Esophagus mucosa (tissue), 1 donor: Measurements from ENCODE around the gene YEATS2. TPM values are rescaled to one million over a fixed set of nuclear protein-coding genes. Genes with fewer than 3 reads are reported as not detected.
A peak's percentile ranks its signal among the peaks of the same experiment; 100 is the strongest.

ENCODE experiments used
- ATAC-seq: fragments of 200-7000 bp; cut with Tn5 transposase; one replicate; pipeline ENCODE4 v1.9.1; 2020
- total RNA-seq: library from RNA; stranded (reverse); gene quantifications from one replicate; pipeline ENCODE4 v1.2.4, GENCODE V29; 2023
- donor health status: DM: yes; HTN: yes; CAD: no.

Gene YEATS2
- total RNA-seq, 1 donor from 2014 or later: 13.2 TPM

DNA sequence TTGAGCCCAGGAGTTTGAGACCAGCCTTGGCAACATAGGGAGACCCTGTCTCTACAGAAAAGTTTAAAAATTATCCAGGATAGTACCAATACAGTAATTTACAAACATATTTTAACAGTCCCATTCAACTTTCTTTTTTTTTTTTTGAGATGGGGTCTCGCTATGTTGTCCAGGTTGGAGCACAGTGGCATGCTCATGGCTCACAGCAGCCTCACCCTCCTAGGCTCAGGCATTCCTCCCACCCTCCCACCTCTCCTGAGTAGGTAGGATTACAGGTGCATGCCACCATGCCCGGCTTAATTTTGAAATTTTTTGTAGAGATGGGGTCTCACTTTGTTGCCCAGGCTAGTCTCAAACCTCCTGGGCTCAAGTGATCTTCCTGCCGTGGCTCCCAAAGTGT lies 140.3 kb downstream of the YEATS2 start:
- no peak for ATAC-seq

DNA sequence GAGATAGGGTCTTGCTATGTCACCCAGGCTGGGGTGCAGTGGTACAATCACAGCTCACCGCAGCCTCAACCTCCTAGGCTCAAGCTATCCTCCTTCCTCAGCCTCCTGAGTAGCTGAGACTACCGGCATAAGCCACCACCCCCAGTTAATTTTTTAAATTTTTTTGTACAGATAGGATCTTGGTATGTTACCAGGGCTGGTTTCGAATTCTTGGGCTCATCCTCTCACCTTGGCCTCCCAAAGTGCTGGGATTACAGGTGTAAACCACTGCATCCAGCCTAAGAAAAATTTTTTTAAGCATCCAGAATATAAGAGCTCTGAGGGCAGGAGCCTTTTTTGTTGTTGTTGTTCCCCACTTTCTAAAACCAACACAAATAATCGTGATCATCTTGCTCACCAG lies 142.2 kb downstream of the YEATS2 start:
- no peak for ATAC-seq

- peak; percentile 84 for ATAC-seq
Observed at GRCh38 chr3:183844606-183845005, 147.0 kb downstream of the YEATS2 start.

GRCh38 chr3:183845090-183845489 lies 147.5 kb downstream of the YEATS2 start:
- ATAC-seq: no peak

DNA sequence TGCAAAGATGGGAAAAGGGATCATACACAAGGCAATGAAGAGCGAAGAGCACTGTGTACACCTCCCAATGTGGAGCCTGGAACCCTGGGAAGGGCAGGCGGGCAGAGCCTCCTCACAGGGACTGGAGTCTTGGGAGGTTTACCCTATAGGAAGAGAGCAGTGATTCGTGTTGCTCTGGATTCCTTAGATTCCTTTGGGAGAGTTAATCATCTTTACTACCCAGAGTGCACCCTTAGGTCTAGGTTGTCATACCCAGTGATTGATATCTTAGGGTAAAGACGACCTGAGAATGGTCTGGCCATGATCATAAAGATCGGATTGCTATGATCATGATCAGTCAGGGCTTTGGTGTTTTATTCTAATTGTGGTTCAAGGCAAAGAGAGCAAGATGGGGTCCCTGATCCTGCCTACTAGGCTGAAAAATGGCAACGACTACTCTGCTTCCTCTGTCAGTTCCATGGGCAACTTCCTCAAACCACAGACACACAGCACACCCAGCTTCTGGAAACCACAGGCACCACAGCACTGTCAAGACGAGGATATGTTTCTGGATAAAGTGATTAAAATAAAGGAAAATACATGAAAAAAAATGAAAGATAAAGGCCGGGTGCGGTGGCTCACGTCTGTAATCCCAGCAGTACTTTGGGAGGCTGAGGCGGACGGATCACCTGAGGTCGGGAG lies 148.2 kb downstream of the YEATS2 start:
- peak; percentile 15 for ATAC-seq

GRCh38 chr3:183854318-183855035 lies 156.9 kb downstream of the YEATS2 start:
- ATAC-seq: no peak

- ATAC-seq: no peak
Observed at GRCh38 chr3:183857863-183858262, 160.3 kb downstream of the YEATS2 start.

Other genes with a start within 250 kb of the YEATS2 start
- gene KLHL6, start 142.1 kb upstream of the YEATS2 start, total RNA-seq: 0.76 TPM
- 13.2 TPM for gene KLHL24, start 62.2 kb upstream of the YEATS2 start, total RNA-seq
- 2.0 TPM for gene MAP6D1, start 127.8 kb downstream of the YEATS2 start, total RNA-seq
- gene PARL, start 187.1 kb downstream of the YEATS2 start, total RNA-seq: 50.5 TPM